ENCODE data around the gene CCSER1.

The CCSER1 gene

DNA sequence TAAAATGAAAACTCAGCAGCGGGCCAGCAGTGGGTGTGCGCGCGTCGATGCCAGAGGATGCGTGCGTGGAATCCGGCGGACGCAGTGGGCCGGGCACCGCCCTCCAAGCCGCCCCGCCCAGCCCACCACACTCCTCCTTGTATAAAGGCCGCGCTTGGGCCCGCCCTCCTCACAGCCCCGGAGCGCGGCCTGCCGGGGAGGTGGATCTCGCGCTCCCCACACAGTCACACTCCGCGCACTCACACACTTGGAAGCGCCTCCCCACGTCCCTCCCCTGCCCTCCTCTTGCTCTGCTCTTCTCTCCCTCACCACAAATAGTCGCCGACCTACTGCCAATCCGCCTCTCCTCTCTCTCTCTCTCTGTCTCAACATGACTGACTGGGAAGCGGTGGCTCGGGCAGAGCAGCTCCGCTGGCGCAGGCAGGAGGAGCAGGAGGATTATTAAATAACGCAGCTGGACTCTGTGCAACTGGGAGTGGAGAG lies at the start of gene CCSER1:
Gene CCSER1, plus strand, starts transcription at position 172 of the 483 bp plus-strand sequence.
- Histone ChIP-seq H3K9me3 (ENCODE audit: low read depth, low read length) (no peaks in the 10 kb centered on the region), H3K27ac (no peak within 1 kb of the TSS), H3K4me3 (peak within 1 kb of the TSS; percentile 81), H3K9ac (ENCODE audit: insufficient read length) (peak within 1 kb of the TSS; percentile 37), H3K36me3 (ENCODE audit: insufficient read depth, low read length) (no peaks in the 10 kb centered on the region)
- TF ChIP-seq EZH2 (IDR thresholded peaks at IDR 0.05) (no peak), POLR2AphosphoS5 (IDR thresholded peaks at IDR 0.05; ENCODE audit: borderline replicate concordance, low read depth, low read length) (peak; percentile 67; the same call in 1 of the 2 replicates)
- no peak for DNase-seq (ENCODE audit: low read depth, low spot score)

DNA sequence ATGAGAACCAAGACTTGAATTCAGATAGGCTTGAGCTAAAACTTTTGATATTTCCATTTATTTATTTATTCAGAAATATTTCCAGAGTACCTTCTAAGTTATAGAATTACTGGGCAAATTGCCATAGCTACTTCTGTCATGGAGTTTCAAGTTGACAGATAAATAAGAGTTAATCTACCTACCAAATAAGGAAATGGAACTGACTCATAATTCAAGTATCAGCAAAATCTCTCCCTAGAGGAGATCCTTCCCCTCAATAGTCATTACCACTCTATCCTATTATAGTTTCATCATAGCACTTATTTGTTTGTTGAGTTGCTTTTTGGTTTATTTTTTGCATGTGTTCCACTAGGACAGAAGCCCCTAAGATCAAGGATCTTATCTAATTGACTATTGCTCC lies 48.8 kb upstream of the CCSER1 start:
- no peak for DNase-seq (ENCODE audit: low read depth, low spot score)
- Histone ChIP-seq H3K9me3 (ENCODE audit: low read depth, low read length) (no peaks in the 10 kb centered on the region), H3K36me3 (ENCODE audit: insufficient read depth, low read length) (no peaks in the 10 kb centered on the region), H3K27ac (no peak overlapping the region), H3K9ac (ENCODE audit: insufficient read length) (no peak overlapping the region), H3K4me3 (no peak overlapping the region)
- no peak for TF ChIP-seq POLR2AphosphoS5 (IDR thresholded peaks at IDR 0.05; ENCODE audit: borderline replicate concordance, low read depth, low read length)
- TF ChIP-seq EZH2 (IDR thresholded peaks at IDR 0.05) = no peak
- TF ChIP-seq FOXP2 (optimal IDR thresholded peaks at IDR 0.05; ENCODE audit: control extremely low read depth, extremely low read length, insufficient read depth) = no peak

DNA sequence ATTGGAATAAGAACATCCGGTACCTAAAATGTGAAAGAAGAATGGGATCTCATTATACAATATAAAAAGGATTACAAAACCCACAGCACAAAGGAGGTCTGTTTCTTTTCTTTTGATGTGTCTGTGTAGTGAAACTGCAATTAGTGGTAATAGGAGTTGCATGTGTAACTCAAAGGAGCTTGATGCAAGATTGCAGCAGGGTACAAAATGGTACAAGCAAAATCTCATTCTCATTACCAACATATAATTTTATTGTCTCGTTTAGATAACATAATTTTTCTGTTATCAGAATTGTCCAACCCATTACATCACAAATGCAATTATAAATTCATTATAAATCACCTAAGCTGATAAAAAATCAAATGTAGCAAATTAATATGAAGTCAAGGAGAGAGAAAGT lies 47.1 kb upstream of the CCSER1 start:
- Histone ChIP-seq H3K9me3 (ENCODE audit: low read depth, low read length) (no peaks in the 10 kb centered on the region), H3K9ac (ENCODE audit: insufficient read length) (no peak overlapping the region), H3K36me3 (ENCODE audit: insufficient read depth, low read length) (no peaks in the 10 kb centered on the region), H3K4me3 (no peak overlapping the region), H3K27ac (no peak overlapping the region)
- DNase-seq (ENCODE audit: low read depth, low spot score) = no peak
- TF ChIP-seq EZH2 (IDR thresholded peaks at IDR 0.05) = no peak

DNA sequence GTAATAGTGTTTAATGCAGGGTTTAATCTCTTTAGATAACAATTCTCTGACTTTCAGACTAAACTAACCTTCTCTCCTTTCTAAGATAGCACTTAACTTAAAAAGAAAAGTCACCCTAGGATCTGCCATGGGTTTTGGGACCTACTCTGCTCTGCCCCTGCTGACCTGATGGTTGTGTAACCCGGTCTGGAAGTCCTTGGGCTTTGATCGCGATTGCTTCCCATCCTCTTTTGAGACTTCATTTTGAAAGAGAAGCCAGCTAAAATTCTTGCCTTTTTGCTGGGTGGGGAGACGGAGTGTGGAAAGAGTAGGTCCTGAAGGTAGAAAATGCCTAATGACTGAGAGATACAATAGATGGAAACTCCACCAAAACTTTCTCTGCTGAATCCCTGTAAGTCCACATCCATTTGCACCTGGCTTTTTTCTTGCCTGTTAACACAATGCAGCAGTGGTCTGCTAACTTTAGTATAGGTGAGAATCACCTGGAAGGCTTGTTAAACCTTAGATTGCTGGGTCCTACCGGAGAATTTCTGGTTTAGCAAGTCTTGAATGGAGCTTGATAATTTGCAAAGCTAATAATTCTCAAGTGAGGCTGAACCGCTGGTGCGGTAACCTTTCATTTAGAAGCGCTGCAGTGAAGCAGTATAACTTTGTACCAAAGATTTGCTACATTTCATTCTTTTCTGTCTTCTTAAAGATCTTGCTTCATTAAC lies 45.6 kb upstream of the CCSER1 start:
- Histone ChIP-seq H3K36me3 (ENCODE audit: insufficient read depth, low read length) (no peaks in the 10 kb centered on the region), H3K4me3 (no peak overlapping the region), H3K9ac (ENCODE audit: insufficient read length) (no peak overlapping the region), H3K9me3 (ENCODE audit: low read depth, low read length) (no peaks in the 10 kb centered on the region), H3K27ac (no peak overlapping the region)
- TF ChIP-seq FOXP2 (optimal IDR thresholded peaks at IDR 0.05; ENCODE audit: control extremely low read depth, extremely low read length, insufficient read depth) = no peak
- TF ChIP-seq EZH2 (IDR thresholded peaks at IDR 0.05) = no peak
- TF ChIP-seq POLR2AphosphoS5 (IDR thresholded peaks at IDR 0.05; ENCODE audit: borderline replicate concordance, low read depth, low read length) = no peak
- no peak for DNase-seq (ENCODE audit: low read depth, low spot score)

DNA sequence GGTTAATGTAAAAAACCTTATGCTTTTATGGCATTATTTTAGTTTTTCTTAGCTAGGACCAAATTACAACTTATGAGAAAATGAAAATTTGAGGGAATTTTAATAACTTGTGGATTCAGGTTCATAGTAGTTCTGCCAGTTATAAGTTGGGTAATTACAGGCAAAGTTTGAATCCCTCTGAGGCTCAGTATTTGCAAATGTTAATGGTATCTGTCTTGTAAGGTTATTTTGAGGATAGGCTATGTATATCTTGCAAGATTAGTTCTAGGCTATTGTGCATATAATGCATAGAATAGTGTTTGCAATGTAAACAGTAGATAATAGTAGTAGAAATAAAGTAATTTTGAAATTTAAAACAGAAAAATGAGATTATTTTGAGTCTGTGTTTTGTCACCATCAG lies 44.7 kb upstream of the CCSER1 start:
- Histone ChIP-seq H3K27ac (no peak overlapping the region), H3K4me3 (no peak overlapping the region), H3K9ac (ENCODE audit: insufficient read length) (no peak overlapping the region), H3K9me3 (ENCODE audit: low read depth, low read length) (no peaks in the 10 kb centered on the region), H3K36me3 (ENCODE audit: insufficient read depth, low read length) (no peaks in the 10 kb centered on the region)
- no peak for DNase-seq (ENCODE audit: low read depth, low spot score)
- no peak for TF ChIP-seq FOXP2 (optimal IDR thresholded peaks at IDR 0.05; ENCODE audit: control extremely low read depth, extremely low read length, insufficient read depth)
- no peak for TF ChIP-seq POLR2AphosphoS5 (IDR thresholded peaks at IDR 0.05; ENCODE audit: borderline replicate concordance, low read depth, low read length)
- TF ChIP-seq EZH2 (IDR thresholded peaks at IDR 0.05) = no peak

DNA sequence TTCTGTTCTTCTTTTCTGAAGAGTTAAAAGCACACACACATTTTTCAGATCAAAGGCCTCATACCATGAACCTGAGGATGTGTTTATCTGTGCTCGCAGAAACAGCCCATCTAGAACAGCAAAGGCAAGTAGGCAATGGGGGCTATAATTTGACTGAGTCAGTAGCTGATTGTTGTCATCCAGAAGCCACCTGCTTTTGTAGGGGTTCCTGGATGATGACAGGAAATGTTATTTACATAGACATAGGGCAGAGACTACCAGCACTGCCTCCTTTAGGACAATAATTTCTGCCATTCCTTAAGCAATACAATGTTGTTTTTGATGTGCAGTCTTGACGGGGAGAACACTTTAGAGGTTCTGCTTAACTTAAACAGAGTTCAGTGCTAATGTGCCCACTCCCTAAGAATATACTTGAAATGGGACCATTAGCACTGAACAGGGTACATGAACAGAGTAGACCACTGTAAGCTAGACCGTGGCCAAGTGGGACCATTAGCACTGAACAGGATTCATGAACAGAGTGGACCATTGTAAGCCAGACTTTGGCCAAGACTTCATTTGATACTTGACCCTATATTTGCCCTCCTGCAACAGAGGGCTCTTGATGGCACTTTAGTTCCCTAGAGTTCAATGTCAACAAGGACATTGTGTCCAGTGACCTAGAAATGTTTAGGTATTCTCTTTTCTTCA lies 42.8 kb upstream of the CCSER1 start:
- H3K4me3 ChIP-seq = no peak overlapping the region
- no peak for DNase-seq (ENCODE audit: low read depth, low spot score)
- no peak overlapping the region for H3K9ac ChIP-seq (ENCODE audit: insufficient read length)
- H3K9me3 ChIP-seq (ENCODE audit: low read depth, low read length) = no peaks in the 10 kb centered on the region
- TF ChIP-seq EZH2 (IDR thresholded peaks at IDR 0.05) (no peak), POLR2AphosphoS5 (IDR thresholded peaks at IDR 0.05; ENCODE audit: borderline replicate concordance, low read depth, low read length) (no peak), FOXP2 (optimal IDR thresholded peaks at IDR 0.05; ENCODE audit: control extremely low read depth, extremely low read length, insufficient read depth) (no peak)
- H3K36me3 ChIP-seq (ENCODE audit: insufficient read depth, low read length) = no peaks in the 10 kb centered on the region
- H3K27ac ChIP-seq = no peak overlapping the region

DNA sequence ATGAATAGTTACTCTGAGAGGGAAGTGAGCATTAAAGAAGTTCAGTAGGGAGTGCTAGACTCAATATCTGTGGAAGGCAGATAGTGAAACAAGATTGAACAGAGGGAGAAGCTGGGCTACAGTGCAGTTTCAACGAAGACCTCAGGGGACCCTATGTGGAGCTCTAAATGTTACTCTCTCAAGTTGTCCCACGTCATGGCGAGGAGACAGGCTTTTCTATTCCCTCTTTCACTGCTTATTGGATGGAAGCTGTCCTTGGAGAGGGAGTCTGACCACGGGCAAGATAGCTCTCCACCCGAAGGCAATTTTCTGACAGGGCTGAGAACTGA lies 42.3 kb upstream of the CCSER1 start:
- Histone ChIP-seq H3K9me3 (ENCODE audit: low read depth, low read length) (no peaks in the 10 kb centered on the region), H3K4me3 (no peak overlapping the region), H3K9ac (ENCODE audit: insufficient read length) (no peak overlapping the region), H3K27ac (no peak overlapping the region), H3K36me3 (ENCODE audit: insufficient read depth, low read length) (no peaks in the 10 kb centered on the region)
- no peak for DNase-seq (ENCODE audit: low read depth, low spot score)
- TF ChIP-seq FOXP2 (optimal IDR thresholded peaks at IDR 0.05; ENCODE audit: control extremely low read depth, extremely low read length, insufficient read depth) (no peak), POLR2AphosphoS5 (IDR thresholded peaks at IDR 0.05; ENCODE audit: borderline replicate concordance, low read depth, low read length) (no peak), EZH2 (IDR thresholded peaks at IDR 0.05) (no peak)

DNA sequence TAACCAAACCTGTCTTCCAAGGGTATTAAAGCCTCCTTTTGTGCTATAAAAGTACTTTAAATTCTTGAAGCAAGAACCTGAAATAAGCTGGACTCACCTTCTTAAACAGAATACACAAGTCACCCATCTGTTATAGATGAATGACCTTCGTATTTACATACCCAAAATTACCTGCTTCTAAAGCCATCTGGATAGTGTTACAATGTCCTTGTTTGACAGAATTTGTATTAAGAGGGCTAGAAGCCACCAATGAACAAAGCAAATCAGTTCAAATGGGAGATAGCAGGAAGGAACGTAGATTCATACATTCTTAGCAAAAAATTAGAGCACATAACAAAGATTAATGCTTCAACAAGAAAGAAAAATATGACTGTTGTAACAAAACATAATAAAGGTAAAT lies 33.7 kb upstream of the CCSER1 start:
- no peak for DNase-seq (ENCODE audit: low read depth, low spot score)
- Histone ChIP-seq H3K9me3 (ENCODE audit: low read depth, low read length) (no peaks in the 10 kb centered on the region), H3K9ac (ENCODE audit: insufficient read length) (no peak overlapping the region), H3K27ac (no peak overlapping the region), H3K4me3 (no peak overlapping the region), H3K36me3 (ENCODE audit: insufficient read depth, low read length) (no peaks in the 10 kb centered on the region)
- TF ChIP-seq EZH2 (IDR thresholded peaks at IDR 0.05) = no peak
- no peak for TF ChIP-seq FOXP2 (optimal IDR thresholded peaks at IDR 0.05; ENCODE audit: control extremely low read depth, extremely low read length, insufficient read depth)
- no peak for TF ChIP-seq POLR2AphosphoS5 (IDR thresholded peaks at IDR 0.05; ENCODE audit: borderline replicate concordance, low read depth, low read length)

DNA sequence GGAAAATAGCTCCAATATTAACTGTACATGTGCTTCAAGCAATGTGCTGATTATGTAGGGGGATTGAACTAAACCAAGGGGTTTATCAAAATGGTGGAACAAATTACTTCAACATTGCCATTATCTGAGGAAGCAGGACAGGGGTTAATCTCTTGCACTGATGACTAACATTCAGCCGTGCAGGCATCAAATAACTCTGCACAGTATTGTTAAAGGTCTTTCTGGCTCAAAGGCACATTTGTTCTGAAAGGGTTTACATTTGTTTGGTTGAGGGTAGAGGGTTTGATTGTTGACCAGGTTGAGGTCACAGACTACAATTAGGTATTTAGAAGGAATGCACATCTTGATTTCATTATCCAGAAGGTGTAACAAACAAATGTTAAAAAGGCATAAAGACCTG lies 32.2 kb upstream of the CCSER1 start:
- H3K36me3 ChIP-seq (ENCODE audit: insufficient read depth, low read length) = no peaks in the 10 kb centered on the region
- H3K27ac ChIP-seq = no peak overlapping the region
- TF ChIP-seq EZH2 (IDR thresholded peaks at IDR 0.05) (no peak), FOXP2 (optimal IDR thresholded peaks at IDR 0.05; ENCODE audit: control extremely low read depth, extremely low read length, insufficient read depth) (no peak), POLR2AphosphoS5 (IDR thresholded peaks at IDR 0.05; ENCODE audit: borderline replicate concordance, low read depth, low read length) (no peak)
- H3K9ac ChIP-seq (ENCODE audit: insufficient read length) = no peak overlapping the region
- no peaks in the 10 kb centered on the region for H3K9me3 ChIP-seq (ENCODE audit: low read depth, low read length)
- H3K4me3 ChIP-seq = no peak overlapping the region
- no peak for DNase-seq (ENCODE audit: low read depth, low spot score)

All from SK-N-MC (cell line).